Uterus (tissue), 4 donors: ENCODE measurements around the gene MRPL14. TPM values are rescaled to one million over a fixed set of nuclear protein-coding genes. Genes with fewer than 3 reads are reported as not detected.

ENCODE experiments used
- DNase-seq, 2 donors: peaks; one replicate each; pipeline ENCODE4 v3.0.0-alpha.2; 2019 to 2020
- H3K27ac ChIP-seq, 2 donors: fragments of 200-600 bp; sonication (generic); 1 replicate in 1 of 2; 2 replicates in 1 of 2; pipeline ENCODE4 v1.5.1; 2016 to 2018
- H3K27me3 ChIP-seq, 2 donors: fragments of 200-600 bp; sonication (generic); one replicate each; pipeline ENCODE4 v1.5.1; 2018 to 2019; ENCODE audit warnings: control low read depth in 1 of 2
- H3K36me3 ChIP-seq, 2 donors: fragments of 200-600 bp; sonication (generic); one replicate each; pipeline ENCODE4 v1.5.1; 2019; ENCODE audit warnings: control low read depth in 1 of 2
- H3K4me1 ChIP-seq, 2 donors: fragments of 200-600 bp; sonication (generic); one replicate each; pipeline ENCODE4 v1.5.1; 2018 to 2019; ENCODE audit warnings: control low read depth in 1 of 2
- H3K4me3 ChIP-seq, 2 donors: fragments of 200-600 bp; sonication (generic); 1 replicate in 1 of 2; 2 replicates in 1 of 2; pipeline ENCODE4 v1.5.1; 2018 to 2019; ENCODE audit warnings: mild to moderate bottlenecking in 1 of 2
- H3K9me3 ChIP-seq, 2 donors: fragments of 200-600 bp; sonication (generic); one replicate each; pipeline ENCODE4 v1.5.1; 2019; ENCODE audit warnings: control low read depth in 1 of 2
- POLR2A ChIP-seq, 2 donors: fragments of 450-650 bp; IDR thresholded peaks; one replicate each; pipeline ENCODE4 v1.6.1; 2016; ENCODE audit warnings: antibody characterized with exemption in 2 of 2, mild to moderate bottlenecking in 1 of 2, moderate library complexity in 1 of 2
- intact Hi-C: fragments of 100-400 bp; cut with DNase I; formaldehyde crosslinking; loops from one replicate; pipeline ENCODE4 v1.15.1; 2023; ENCODE audit warnings: low total_unique reads
- total RNA-seq, 4 donors: library from RNA; depleted of rRNA in 3 of 4; stranded (reverse); fragments of >200 nt in 3 of 4; gene quantifications; one replicate each; pipeline versions ENCODE4 v1.1.0 to v1.2.4, GENCODE V29; 2014 to 2023
- TF ChIP-seq, protein P1 (sequence below), 4 experiments: fragments of 200-600 bp in 2 of 4; fragments of 450-650 bp in 2 of 4; sonication (generic) in 2 of 4; IDR thresholded peaks; one replicate each; pipeline ENCODE4 v1.5.1; 2016 to 2019; ENCODE audit warnings: antibody characterized with exemption in 4 of 4, mild to moderate bottlenecking in 2 of 4, moderate library complexity in 1 of 4
- donor health status: DM: yes; HTN: yes; CAD: no.

Gene MRPL14
- total RNA-seq, 4 donors from 2014 or later: 19.5 to 39.1 (median 33.6) TPM

DNA sequence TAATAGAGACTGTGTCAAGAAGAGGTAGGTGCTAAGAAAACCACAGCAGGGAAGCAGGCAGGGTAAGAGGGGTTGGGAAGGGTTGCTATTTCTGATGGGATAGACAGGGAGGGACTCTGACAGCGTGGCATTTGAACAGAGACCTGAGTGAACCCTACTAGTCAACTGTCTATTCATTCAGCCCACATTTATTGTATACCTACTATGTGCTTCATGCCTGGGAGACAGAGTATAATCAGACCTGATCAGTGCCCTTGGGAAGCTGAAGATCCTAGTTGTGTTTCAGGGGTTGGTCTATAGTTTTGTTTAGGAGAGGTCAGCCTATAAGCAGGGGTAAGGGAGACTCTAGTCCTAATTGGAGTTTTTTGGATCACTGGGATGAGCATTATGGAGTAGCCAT, 16.5 kb upstream of the MRPL14 start:
- Histone ChIP-seq H3K27ac (no peak overlapping the region), H3K27me3 (no peaks in the 10 kb centered on the region), H3K4me3 (no peak overlapping the region), H3K4me1 (no peaks in the 10 kb centered on the region), H3K9me3 (no peaks in the 10 kb centered on the region), H3K36me3 (no peaks in the 10 kb centered on the region)
- intact Hi-C loops: no loop called here
- DNase-seq: no peak
- no peak for TF ChIP-seq POLR2A (IDR thresholded peaks at IDR 0.05)
- TF ChIP-seq, protein P1, sequence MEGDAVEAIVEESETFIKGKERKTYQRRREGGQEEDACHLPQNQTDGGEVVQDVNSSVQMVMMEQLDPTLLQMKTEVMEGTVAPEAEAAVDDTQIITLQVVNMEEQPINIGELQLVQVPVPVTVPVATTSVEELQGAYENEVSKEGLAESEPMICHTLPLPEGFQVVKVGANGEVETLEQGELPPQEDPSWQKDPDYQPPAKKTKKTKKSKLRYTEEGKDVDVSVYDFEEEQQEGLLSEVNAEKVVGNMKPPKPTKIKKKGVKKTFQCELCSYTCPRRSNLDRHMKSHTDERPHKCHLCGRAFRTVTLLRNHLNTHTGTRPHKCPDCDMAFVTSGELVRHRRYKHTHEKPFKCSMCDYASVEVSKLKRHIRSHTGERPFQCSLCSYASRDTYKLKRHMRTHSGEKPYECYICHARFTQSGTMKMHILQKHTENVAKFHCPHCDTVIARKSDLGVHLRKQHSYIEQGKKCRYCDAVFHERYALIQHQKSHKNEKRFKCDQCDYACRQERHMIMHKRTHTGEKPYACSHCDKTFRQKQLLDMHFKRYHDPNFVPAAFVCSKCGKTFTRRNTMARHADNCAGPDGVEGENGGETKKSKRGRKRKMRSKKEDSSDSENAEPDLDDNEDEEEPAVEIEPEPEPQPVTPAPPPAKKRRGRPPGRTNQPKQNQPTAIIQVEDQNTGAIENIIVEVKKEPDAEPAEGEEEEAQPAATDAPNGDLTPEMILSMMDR (IDR thresholded peaks at IDR 0.05): no peak

DNA sequence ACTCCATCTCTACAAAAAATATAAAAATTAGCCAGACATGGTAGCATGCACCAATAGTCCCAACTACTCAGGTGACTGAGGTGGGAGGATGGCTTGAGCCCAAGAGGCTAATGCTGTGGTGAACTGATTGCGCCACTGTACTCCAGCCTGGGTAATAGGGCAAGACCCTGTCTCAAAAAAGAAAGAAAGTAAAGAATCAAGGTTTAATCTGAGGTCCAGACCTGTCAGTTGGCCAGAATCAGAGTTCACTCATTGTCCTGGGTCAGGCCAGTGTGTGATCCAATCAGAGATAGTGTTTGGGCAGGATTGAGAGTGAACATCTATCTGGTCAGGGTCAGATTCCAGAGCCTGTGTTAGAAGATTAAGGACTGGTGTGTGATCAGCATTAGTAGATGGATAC, 15.6 kb upstream of the MRPL14 start:
- TF ChIP-seq POLR2A (IDR thresholded peaks at IDR 0.05): no peak
- TF ChIP-seq, protein P1 (IDR thresholded peaks at IDR 0.05): no peak
- H3K36me3 ChIP-seq: no peaks in the 10 kb centered on the region
- no peaks in the 10 kb centered on the region for H3K9me3 ChIP-seq
- no peaks in the 10 kb centered on the region for H3K4me1 ChIP-seq
- H3K27me3 ChIP-seq: no peaks in the 10 kb centered on the region
- no peak overlapping the region for H3K27ac ChIP-seq
- intact Hi-C loops: no loop called here
- no peak for DNase-seq
- H3K4me3 ChIP-seq: no peak overlapping the region

DNA sequence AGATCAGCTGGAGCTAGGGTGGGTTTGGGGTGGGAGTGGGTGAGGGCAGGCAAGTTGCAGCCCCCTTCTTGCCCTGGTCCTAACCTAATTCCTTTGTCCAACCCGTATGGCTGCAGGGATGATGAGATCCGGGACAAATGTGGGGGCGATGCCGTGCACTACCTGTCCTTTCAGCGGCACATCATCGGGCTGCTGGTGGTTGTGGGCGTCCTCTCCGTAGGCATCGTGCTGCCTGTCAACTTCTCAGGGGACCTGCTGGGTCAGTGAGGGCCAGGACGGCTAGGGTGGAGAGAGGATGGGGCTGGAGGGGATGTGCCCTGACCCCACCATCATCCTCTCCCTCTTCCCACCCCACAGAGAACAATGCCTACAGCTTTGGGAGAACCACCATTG, 12.1 kb upstream of the MRPL14 start:
- no peaks in the 10 kb centered on the region for H3K36me3 ChIP-seq
- H3K4me1 ChIP-seq: no peaks in the 10 kb centered on the region
- DNase-seq: no peak
- H3K27ac ChIP-seq: no peak overlapping the region
- intact Hi-C loops: no loop called here
- H3K9me3 ChIP-seq: no peaks in the 10 kb centered on the region
- no peaks in the 10 kb centered on the region for H3K27me3 ChIP-seq
- no peak for TF ChIP-seq POLR2A (IDR thresholded peaks at IDR 0.05)
- TF ChIP-seq, protein P1 (IDR thresholded peaks at IDR 0.05): no peak
- no peak overlapping the region for H3K4me3 ChIP-seq

GRCh38 chr6:44138717-44139350, 11.6 kb upstream of the MRPL14 start:
- no peak overlapping the region for H3K27ac ChIP-seq
- intact Hi-C loops: no loop called here
- TF ChIP-seq, protein P1 (IDR thresholded peaks at IDR 0.05): no peak
- no peaks in the 10 kb centered on the region for H3K27me3 ChIP-seq
- H3K4me1 ChIP-seq: no peaks in the 10 kb centered on the region
- no peaks in the 10 kb centered on the region for H3K9me3 ChIP-seq
- no peak overlapping the region for H3K4me3 ChIP-seq
- H3K36me3 ChIP-seq: no peaks in the 10 kb centered on the region
- DNase-seq: no peak

GRCh38 chr6:44135875-44136274, 8.6 kb upstream of the MRPL14 start:
- Histone ChIP-seq H3K27ac (no peak overlapping the region), H3K4me3 (no peak overlapping the region), H3K27me3 (no peaks in the 10 kb centered on the region), H3K4me1 (peaks cover 0 to 4% of the 10 kb centered on the region in 2 donors), H3K36me3 (no peaks in the 10 kb centered on the region), H3K9me3 (no peaks in the 10 kb centered on the region)
- no peak for DNase-seq
- TF ChIP-seq, protein P1 (IDR thresholded peaks at IDR 0.05): no peak
- TF ChIP-seq POLR2A (IDR thresholded peaks at IDR 0.05): no peak
- intact Hi-C loops: no loop called here
